ENCODE measurements around the gene ZNRF1. TPM values are rescaled to one million over a fixed set of nuclear protein-coding genes. Genes with fewer than 3 reads are reported as not detected.

ZNRF1 gene
- total RNA-seq, 1 experiment from 2014 or later, result 48.2 TPM

- Histone ChIP-seq H2AFZ (ENCODE audit: low read depth, low read length, poor library complexity, severe bottlenecking) (no peak overlapping the region), H3K4me3 (replicated peaks in 1 of 2; ENCODE audit: low read depth in 1 of 2, low read length in 2 of 2) (no peak overlapping the region), H3K79me2 (ENCODE audit: insufficient read depth, low read length) (peaks cover 3% of the 10 kb centered on the region; the same call in 1 of the 2 replicates), H4K20me1 (ENCODE audit: insufficient read depth) (no peaks in the 10 kb centered on the region), H3K27ac (ENCODE audit: low read depth, low read length) (0 out of 2 replicates have a peak overlapping the region, but pooled peaks have one; percentile 32), H3K9me3 (ENCODE audit: control insufficient read depth in 1 of 2, insufficient read depth in 1 of 2, low read depth in 1 of 2, low read length in 2 of 2) (no peaks in the 10 kb centered on the region), H3K9ac (ENCODE audit: low read length) (no peak overlapping the region), H3K4me1 (ENCODE audit: control insufficient read depth in 1 of 2, insufficient read depth in 2 of 2, low read length in 2 of 2) (peaks cover 36 to 43% of the 10 kb centered on the region in 2 experiments), H3K36me3 (ENCODE audit: control insufficient read depth in 1 of 2, insufficient read depth in 2 of 2, low read length in 2 of 2) (0 out of 4 replicates have a peak, but pooled peaks cover 0 to 2% of the 10 kb centered on the region in 2 experiments), H3K9me2 (ENCODE audit: insufficient read depth) (no peaks in the 10 kb centered on the region), H3K27me3 (ENCODE audit: insufficient read depth, low read length) (no peaks in the 10 kb centered on the region), H3K4me2 (ENCODE audit: low read length) (peak overlapping the region; percentile 29)
- intact Hi-C loops (cut with micrococcal nuclease), result no loop called here
- BruUV-seq (replicated peaks), result no TSS peak
- ChIA-PET POLR2A (no interaction called here), RAD21 (ENCODE audit: low non-redundant PET in 1 of 2, low total read pairs in 2 of 2, uncharacterized antibody in 2 of 2, unreplicated experiment in 2 of 2) (interaction anchor here in 1 of 2 experiments (1.3 kb wide), 1 partner anchor 12 kb away, joined by 5 read pairs; no protein-coding TSS in a partner anchor), CTCF (interaction anchor here (0.9 to 1.3 kb wide), 2 partner anchors 10 to 12 kb away, joined by 4 read pairs; no protein-coding TSS in a partner anchor)
- DNase-seq (ENCODE audit: low read depth, low spot score) (no peak), ATAC-seq (no peak)
- TF ChIP-seq CEBPB (IDR thresholded peaks at IDR 0.05; ENCODE audit: low read depth) (no peak), ELF1 (IDR thresholded peaks at IDR 0.05; ENCODE audit: borderline replicate concordance, low read depth) (no peak), SP1 (IDR thresholded peaks at IDR 0.05; ENCODE audit: low read depth) (no peak), SRF (IDR thresholded peaks at IDR 0.05; ENCODE audit: low read depth) (no peak), FOSL1 (IDR thresholded peaks at IDR 0.05; ENCODE audit: low read depth) (no peak), POLR2AphosphoS5 (IDR thresholded peaks at IDR 0.05; ENCODE audit: low read depth, low read length) (no peak), ATF3 (IDR thresholded peaks at IDR 0.05) (no peak), YY1 (IDR thresholded peaks at IDR 0.05; ENCODE audit: extremely low read depth, insufficient replicate concordance, low read depth, low read length) (no peak), EGR1 (IDR thresholded peaks at IDR 0.05; ENCODE audit: low read depth) (no peak), REST (IDR thresholded peaks at IDR 0.05; ENCODE audit: low read depth) (no peak), TCF7L2 (IDR thresholded peaks at IDR 0.05; ENCODE audit: borderline replicate concordance, extremely low read depth, insufficient read depth, insufficient read length) (no peak), SIN3A (IDR thresholded peaks at IDR 0.05; ENCODE audit: low read depth) (no peak), CBX3 (IDR thresholded peaks at IDR 0.05; ENCODE audit: low read depth) (no peak), JUND (IDR thresholded peaks at IDR 0.05) (no peak), EZH2 (IDR thresholded peaks at IDR 0.05) (no peak), ZBTB33 (IDR thresholded peaks at IDR 0.05; ENCODE audit: extremely low read depth, insufficient replicate concordance, low read length) (no peak), ZNF274 (IDR thresholded peaks at IDR 0.05; ENCODE audit: low read depth, low read length) (no peak), RAD21 (IDR thresholded peaks at IDR 0.05; ENCODE audit: low read depth) (no peak)
These were observed 100.3 kb downstream of the ZNRF1 start for GRCh38 chr16:75099075-75099667.
